ENCODE data around the gene PXDN.

Gene PXDN

DNA sequence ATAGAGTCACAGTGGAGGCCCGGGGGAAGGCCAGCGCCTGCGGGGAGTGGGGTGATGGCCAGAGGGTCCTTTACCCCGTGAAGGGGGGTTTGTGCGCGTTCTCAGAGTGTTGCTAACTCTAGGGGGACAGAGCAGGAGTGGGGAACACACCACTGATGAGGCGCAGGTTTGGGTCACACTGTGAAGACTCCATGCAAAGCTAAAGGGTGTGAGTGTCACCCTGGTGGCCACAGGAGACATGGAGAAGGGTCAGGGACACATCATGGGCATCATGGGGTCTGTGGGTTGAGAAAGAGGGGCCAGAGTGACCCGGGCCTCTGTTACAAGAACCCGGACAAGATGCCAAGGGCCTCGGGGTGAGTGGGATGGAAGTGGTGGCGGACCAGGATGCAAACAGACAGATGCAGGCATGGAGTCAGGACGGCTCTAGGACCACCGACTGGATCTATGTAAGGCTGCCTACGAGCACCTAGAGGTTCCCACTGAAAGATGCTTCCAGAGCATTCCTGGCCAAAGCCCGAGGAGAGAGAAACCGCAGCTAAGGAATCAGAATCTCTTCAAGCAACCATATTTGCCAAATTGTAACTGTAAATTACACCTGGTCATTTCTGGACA, 84.3 kb downstream of the PXDN start:
- Histone ChIP-seq H3K27me3 (ENCODE audit: insufficient read depth, low read depth, severe bottlenecking) (no peaks in the 10 kb centered on the region), H3K36me3 (peaks cover 35% of the 10 kb centered on the region)
- DNase-seq = no peak

DNA sequence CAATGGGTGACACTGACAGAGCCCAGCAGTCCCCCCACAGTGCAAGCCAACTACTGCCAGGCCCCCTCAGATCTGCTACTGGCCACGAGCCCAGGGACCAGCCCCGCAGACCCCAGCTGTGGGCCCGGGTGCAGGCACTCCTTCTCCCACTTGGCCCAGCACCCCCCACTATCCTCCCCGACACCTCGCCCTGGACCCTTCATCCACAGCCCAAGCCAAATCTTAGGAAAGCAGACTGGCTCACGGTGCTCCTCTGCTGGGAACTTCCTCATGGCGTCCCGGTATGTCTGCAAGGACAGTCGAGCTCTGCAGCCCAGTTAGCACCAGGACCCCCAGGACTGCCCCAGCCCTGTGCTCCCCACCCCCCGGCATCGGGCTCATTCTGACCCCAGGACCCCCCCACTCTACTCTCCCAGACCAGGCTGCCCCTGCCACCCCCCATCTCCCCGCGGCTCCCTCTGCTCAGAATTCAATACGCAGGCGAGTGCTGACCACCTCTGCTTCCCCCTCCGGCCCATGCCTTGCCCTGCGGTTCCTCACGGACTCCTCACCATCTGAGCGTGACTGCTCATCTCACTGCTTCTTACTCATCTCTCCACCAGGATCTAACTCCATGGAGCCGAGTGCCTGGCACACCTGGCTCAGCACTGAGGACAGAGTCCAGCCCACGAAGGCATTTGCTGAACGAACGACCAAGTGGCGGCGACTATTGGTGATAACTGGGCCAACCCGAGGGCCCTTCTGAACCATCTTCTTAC, 85.7 kb downstream of the PXDN start:
- H3K27me3 ChIP-seq (ENCODE audit: insufficient read depth, low read depth, severe bottlenecking) = no peaks in the 10 kb centered on the region
- H3K27ac ChIP-seq = no peak overlapping the region
- no peaks in the 10 kb centered on the region for H3K9me3 ChIP-seq (ENCODE audit: severe bottlenecking)
- no peak for DNase-seq
- peaks cover 30% of the 10 kb centered on the region for H3K36me3 ChIP-seq
- no peak for TF ChIP-seq CTCF (IDR thresholded peaks at IDR 0.05; ENCODE audit: low read depth, low read length)
- H3K4me3 ChIP-seq (ENCODE audit: low read depth, low read length) = no peak overlapping the region

More for the DNA sequence above, 84.3 kb downstream of the PXDN start:
- Histone ChIP-seq H3K27ac (no peak overlapping the region), H3K9me3 (ENCODE audit: severe bottlenecking) (no peaks in the 10 kb centered on the region), H3K4me3 (ENCODE audit: low read depth, low read length) (no peak overlapping the region)
- TF ChIP-seq CTCF (IDR thresholded peaks at IDR 0.05; ENCODE audit: low read depth, low read length) = no peak

GRCh38 chr2:1656961-1657841, 87.1 kb downstream of the PXDN start:
- H3K4me3 ChIP-seq (ENCODE audit: low read depth, low read length) = no peak overlapping the region
- TF ChIP-seq CTCF (IDR thresholded peaks at IDR 0.05; ENCODE audit: low read depth, low read length) = no peak
- H3K27me3 ChIP-seq (ENCODE audit: insufficient read depth, low read depth, severe bottlenecking) = no peaks in the 10 kb centered on the region
- no peaks in the 10 kb centered on the region for H3K9me3 ChIP-seq (ENCODE audit: severe bottlenecking)
- no peak for DNase-seq
- peaks cover 39% of the 10 kb centered on the region for H3K36me3 ChIP-seq
- no peak overlapping the region for H3K27ac ChIP-seq

- Histone ChIP-seq H3K9me3 (ENCODE audit: severe bottlenecking) (no peaks in the 10 kb centered on the region), H3K27ac (no peak overlapping the region), H3K4me3 (ENCODE audit: low read depth, low read length) (no peak overlapping the region), H3K27me3 (ENCODE audit: insufficient read depth, low read depth, severe bottlenecking) (no peaks in the 10 kb centered on the region), H3K36me3 (peaks cover 38% of the 10 kb centered on the region)
- peak; percentile 55 for DNase-seq
- peak; percentile 45 for TF ChIP-seq CTCF (IDR thresholded peaks at IDR 0.05; ENCODE audit: low read depth, low read length)
Measured at GRCh38 chr2:1656326-1656960, 87.9 kb downstream of the PXDN start.

DNA sequence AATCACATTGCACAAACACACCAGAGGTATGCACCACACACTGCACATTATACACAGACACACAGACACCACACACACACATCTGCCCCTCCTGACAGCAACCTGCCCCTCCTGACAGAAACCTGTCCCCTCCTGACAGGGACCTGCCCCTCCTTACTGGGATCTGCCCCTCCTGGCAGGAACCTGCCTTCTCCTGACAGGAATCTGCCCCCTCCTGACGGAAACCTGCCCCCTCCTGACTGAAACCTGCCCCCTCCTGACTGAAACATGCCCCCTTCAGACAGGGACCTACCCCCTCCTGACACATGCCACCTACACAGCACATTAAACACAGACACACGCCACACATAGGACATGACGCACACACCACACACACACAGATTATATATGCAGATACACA, 88.9 kb downstream of the PXDN start:
- peaks cover 34% of the 10 kb centered on the region for H3K36me3 ChIP-seq

More for the DNA sequence above, 88.9 kb downstream of the PXDN start:
- DNase-seq = no peak
- no peak for TF ChIP-seq CTCF (IDR thresholded peaks at IDR 0.05; ENCODE audit: low read depth, low read length)
- no peaks in the 10 kb centered on the region for H3K27me3 ChIP-seq (ENCODE audit: insufficient read depth, low read depth, severe bottlenecking)
- no peak overlapping the region for H3K4me3 ChIP-seq (ENCODE audit: low read depth, low read length)
- H3K27ac ChIP-seq = no peak overlapping the region
- no peaks in the 10 kb centered on the region for H3K9me3 ChIP-seq (ENCODE audit: severe bottlenecking)

Data from WERI-Rb-1 (cell line).